Measurements from ENCODE around the gene SLC4A1.

The SLC4A1 gene

GRCh38 chr17:44233582-44233981 is 34.4 kb downstream of the SLC4A1 start:
- no peak overlapping the region for H3K4me3 ChIP-seq (ENCODE audit: low read length)
- no peak for DNase-seq (ENCODE audit: low read depth)
- no peak for TF ChIP-seq CTCF (conservative IDR thresholded peaks at IDR 0.05; ENCODE audit: low read depth, low read length)

GRCh38 chr17:44232061-44232460 is 35.9 kb downstream of the SLC4A1 start:
- no peak for TF ChIP-seq CTCF (conservative IDR thresholded peaks at IDR 0.05; ENCODE audit: low read depth, low read length)
- H3K4me3 ChIP-seq (ENCODE audit: low read length): no peak overlapping the region
- no peak for DNase-seq (ENCODE audit: low read depth)

- DNase-seq (ENCODE audit: low read depth): no peak
- no peak for TF ChIP-seq CTCF (conservative IDR thresholded peaks at IDR 0.05; ENCODE audit: low read depth, low read length)
- H3K4me3 ChIP-seq (ENCODE audit: low read length): no peak overlapping the region
Measured at GRCh38 chr17:44230140-44230539, 37.8 kb downstream of the SLC4A1 start.

GRCh38 chr17:44229090-44229489 is 38.8 kb downstream of the SLC4A1 start:
- no peak for DNase-seq (ENCODE audit: low read depth)
- no peak for TF ChIP-seq CTCF (conservative IDR thresholded peaks at IDR 0.05; ENCODE audit: low read depth, low read length)
- H3K4me3 ChIP-seq (ENCODE audit: low read length): no peak overlapping the region

- TF ChIP-seq CTCF (conservative IDR thresholded peaks at IDR 0.05; ENCODE audit: low read depth, low read length): no peak
- H3K4me3 ChIP-seq (ENCODE audit: low read length): no peak overlapping the region
- DNase-seq (ENCODE audit: low read depth): no peak
Measured at GRCh38 chr17:44223541-44224071, 44.3 kb downstream of the SLC4A1 start.

GRCh38 chr17:44222112-44222869 is 45.6 kb downstream of the SLC4A1 start:
- peak overlapping the region; percentile 83 for H3K4me3 ChIP-seq (ENCODE audit: low read length)
- DNase-seq (ENCODE audit: low read depth): no peak
- peak; percentile 24 for TF ChIP-seq CTCF (conservative IDR thresholded peaks at IDR 0.05; ENCODE audit: low read depth, low read length)

GRCh38 chr17:44221862-44222111 is 46.1 kb downstream of the SLC4A1 start:
- H3K4me3 ChIP-seq (ENCODE audit: low read length): peak overlapping the region; percentile 83
- no peak for TF ChIP-seq CTCF (conservative IDR thresholded peaks at IDR 0.05; ENCODE audit: low read depth, low read length)
- no peak for DNase-seq (ENCODE audit: low read depth)
